GM21526 (cell line): Measurements from ENCODE around the gene RETREG2.

Experiments used
- ATAC-seq: cut with Tn5 transposase; IDR thresholded peaks from one replicate; pipeline ENCODE4 v1.9.1; 2021; ENCODE audit warnings: moderate library complexity; ENCODE audit not compliant: unreplicated experiment, low FRiP score

Gene RETREG2

GRCh38 chr2:219213026-219213415 is 34.9 kb downstream of the RETREG2 start:
- ATAC-seq: no peak

GRCh38 chr2:219213486-219214071 is 35.5 kb downstream of the RETREG2 start:
- ATAC-seq: no peak

- no peak for ATAC-seq
Observed at GRCh38 chr2:219214141-219214540, 36.1 kb downstream of the RETREG2 start.

- ATAC-seq: no peak
Observed at GRCh38 chr2:219214786-219215185, 36.7 kb downstream of the RETREG2 start.

GRCh38 chr2:219215871-219216534 is 37.9 kb downstream of the RETREG2 start:
- no peak for ATAC-seq

- ATAC-seq: no peak
Observed at GRCh38 chr2:219216535-219216915, 38.5 kb downstream of the RETREG2 start.

GRCh38 chr2:219218217-219218731 is 40.2 kb downstream of the RETREG2 start:
- peak; percentile 6 for ATAC-seq

GRCh38 chr2:219218732-219219701 is 40.9 kb downstream of the RETREG2 start, which contains the start of gene ABCB6:
Gene ABCB6, minus strand, starts transcription at chr2:219218958. Its CDS starts 285 bp downstream, at chr2:219218673.
- peak; percentile 58 for ATAC-seq

GRCh38 chr2:219219784-219220532 is 41.9 kb downstream of the RETREG2 start:
- ATAC-seq: no peak

GRCh38 chr2:219220652-219221402 is 42.8 kb downstream of the RETREG2 start:
- ATAC-seq: no peak

GRCh38 chr2:219221957-219222518 is 44.0 kb downstream of the RETREG2 start:
- ATAC-seq: no peak

GRCh38 chr2:219223831-219224610 is 45.9 kb downstream of the RETREG2 start:
- no peak for ATAC-seq

GRCh38 chr2:219225350-219225749 is 47.3 kb downstream of the RETREG2 start:
- no peak for ATAC-seq

- ATAC-seq: no peak
Observed at GRCh38 chr2:219228041-219228910, 50.2 kb downstream of the RETREG2 start.

- ATAC-seq: peak; percentile 9
Observed at GRCh38 chr2:219228911-219229304, 50.8 kb downstream of the RETREG2 start.

- ATAC-seq: peak; percentile 92
Observed at GRCh38 chr2:219229305-219230058, 51.4 kb downstream of the RETREG2 start, which contains the start of the genes ANKZF1 and ATG9A. Gene ANKZF1, plus strand, starts transcription at chr2:219229806. Its CDS starts 452 bp downstream, at chr2:219230258. Gene ATG9A, minus strand, starts transcription at chr2:219229636. Its CDS starts 1,612 bp downstream, at chr2:219228024.
